Endothelial cell of umbilical vein (primary cell): ENCODE results near the gene SEPTIN5. TPM values are rescaled to one million over a fixed set of nuclear protein-coding genes. Genes with fewer than 3 reads are reported as not detected.

Source experiments
- BruUV-seq: library from RNA; stranded (reverse); fragments of 400-500 nt; replicated peaks from 2 replicates; lab custom pipeline; 2021; lab: Mats Ljungman, UMichigan
- CTCF ChIA-PET: fragments of 300-600, 350-600 bp; sonication (Branson Sonifier 250); formaldehyde crosslinking; loops from one replicate; lab custom pipeline; 2021; ENCODE audit warnings: antibody characterized with exemption, inconsistent platforms; lab: Charles Lee
- POLR2A ChIA-PET: fragments of 300-600, 350-600 bp; sonication (Branson Sonifier 250); formaldehyde crosslinking; loops from one replicate; lab custom pipeline; 2021; ENCODE audit warnings: antibody characterized with exemption, inconsistent platforms; lab: Charles Lee
- DNase-seq: peaks from one replicate; pipeline ENCODE4 v3.0.0-alpha.2; 2011; ENCODE audit warnings: low read depth, low spot score
- FAIRE-seq: peaks from 2 replicates; lab custom pipeline; 2011; peaks lifted over from hg19 to GRCh38; lab: Jason Lieb, UNC
- H2AFZ ChIP-seq: 2 replicates; pipeline ENCODE4 v1.6.0; 2012; ENCODE audit warnings: low read depth, low read length, control low read depth, inconsistent platforms
- H3K27ac ChIP-seq: 2 replicates; pipeline ENCODE4 v1.5.1; 2011; ENCODE audit warnings: low read depth, mild to moderate bottlenecking, control low read depth, low read length, moderate library complexity; ENCODE audit not compliant: insufficient read depth
- H3K27me3 ChIP-seq, 2 experiments: 2 replicates each; pipeline versions ENCODE4 v1.6.0 to v1.6.1; 2011; ENCODE audit warnings: low read length in 2 of 2, mixed read lengths in 1 of 2; ENCODE audit not compliant: control insufficient read depth in 2 of 2, insufficient read depth in 2 of 2
- H3K36me3 ChIP-seq, 2 experiments: 2 replicates in 1 of 2; 3 replicates in 1 of 2; pipeline ENCODE4 v1.5.1; 2011; ENCODE audit warnings: low read length in 2 of 2, mild to moderate bottlenecking in 1 of 2, moderate library complexity in 1 of 2; ENCODE audit not compliant: control insufficient read depth in 2 of 2, insufficient read depth in 2 of 2; ENCODE audit errors: extremely low read depth in 1 of 2
- H3K4me1 ChIP-seq: 3 replicates; pipeline ENCODE4 v1.5.1; 2011; ENCODE audit warnings: mild to moderate bottlenecking, low read length; ENCODE audit not compliant: control insufficient read depth, insufficient read depth; ENCODE audit errors: extremely low read depth
- H3K4me2 ChIP-seq: 2 replicates; pipeline ENCODE4 v1.6.1; 2011; ENCODE audit warnings: low read length, control low read depth, mixed read lengths; ENCODE audit not compliant: insufficient read depth
- H3K4me3 ChIP-seq, 3 experiments: fragments of 200-600 bp in 1 of 3; sonication (generic), shearing (Covaris generic) in 1 of 3; replicated peaks in 1 of 3; 2 replicates each; pipeline ENCODE4 v1.5.1; 2011 to 2016; ENCODE audit warnings: control low read depth in 3 of 3, low read length in 3 of 3, mild to moderate bottlenecking in 2 of 3, inconsistent platforms in 1 of 3, low read depth in 1 of 3, moderate library complexity in 1 of 3; ENCODE audit not compliant: insufficient read depth in 1 of 3
- H3K79me2 ChIP-seq: 2 replicates; pipeline ENCODE4 v1.6.0; 2012; ENCODE audit warnings: low read length, inconsistent platforms; ENCODE audit not compliant: control insufficient read depth, insufficient read depth
- H3K9ac ChIP-seq: replicated peaks from 2 replicates; pipeline ENCODE3; 2011; ENCODE audit warnings: low read length, control low read depth; ENCODE audit not compliant: insufficient read depth; ENCODE audit errors: extremely low read depth
- H3K9me1 ChIP-seq: replicated peaks from 3 replicates; pipeline ENCODE4 v1.6.0; 2011; ENCODE audit warnings: mild to moderate bottlenecking, low read length; ENCODE audit not compliant: control insufficient read depth, insufficient read depth; ENCODE audit errors: extremely low read depth
- H3K9me3 ChIP-seq: replicated peaks from 2 replicates; pipeline ENCODE4 v1.5.1; 2012; ENCODE audit warnings: low read length, inconsistent platforms; ENCODE audit not compliant: control insufficient read depth, insufficient read depth
- H4K20me1 ChIP-seq: replicated peaks from 2 replicates; pipeline ENCODE3; 2011; ENCODE audit warnings: mild to moderate bottlenecking, low read length; ENCODE audit not compliant: control insufficient read depth, insufficient read depth; ENCODE audit errors: extremely low read depth
- CTCF ChIP-seq, 2 donors: IDR thresholded peaks; 1 replicate in 1 of 2; 2 replicates in 1 of 2; pipeline ENCODE4 v1.5.1; 2011; ENCODE audit warnings: low read length in 2 of 2, mild to moderate bottlenecking in 2 of 2, moderate library complexity in 2 of 2, control low read depth in 1 of 2, inconsistent platforms in 1 of 2, low read depth in 1 of 2; ENCODE audit not compliant: insufficient read depth in 1 of 2; ENCODE audit errors: extremely low read depth in 1 of 2
- EZH2 ChIP-seq: IDR thresholded peaks from 2 replicates; pipeline ENCODE4 v1.6.1; 2012; ENCODE audit warnings: borderline replicate concordance, low read depth, mild to moderate bottlenecking, moderate library complexity, low read length, inconsistent platforms; ENCODE audit not compliant: severe bottlenecking
- FOS ChIP-seq: IDR thresholded peaks from 2 replicates; pipeline ENCODE4 v1.6.1; 2011; ENCODE audit warnings: mild to moderate bottlenecking, low read length, moderate library complexity, borderline replicate concordance; ENCODE audit not compliant: insufficient read depth
- GATA2 ChIP-seq: IDR thresholded peaks from 2 replicates; pipeline ENCODE4 v1.7.0; 2011; ENCODE audit warnings: low read depth, mild to moderate bottlenecking, moderate library complexity, mixed read lengths, low read length; ENCODE audit not compliant: insufficient read length, insufficient read depth
- JUN ChIP-seq: IDR thresholded peaks from 2 replicates; pipeline ENCODE4 v1.6.1; 2011; ENCODE audit warnings: borderline replicate concordance, low read depth; ENCODE audit not compliant: insufficient read length, insufficient read depth
- MAX ChIP-seq: IDR thresholded peaks from 2 replicates; pipeline ENCODE4 v1.6.1; 2011; ENCODE audit not compliant: insufficient read depth, insufficient read length
- MYC ChIP-seq: IDR thresholded peaks from one replicate; pipeline ENCODE4 v1.6.1; 2011; ENCODE audit warnings: mild to moderate bottlenecking, low read depth, low read length
- POLR2A ChIP-seq: IDR thresholded peaks from 2 replicates; pipeline ENCODE4 v1.6.1; 2012; ENCODE audit warnings: low read depth, mild to moderate bottlenecking, control low read depth, low read length
- POLR2AphosphoS5 ChIP-seq: IDR thresholded peaks from 2 replicates; pipeline ENCODE4 v1.6.1; 2012; ENCODE audit warnings: low read depth, mild to moderate bottlenecking, control low read depth, low read length, moderate library complexity; ENCODE audit not compliant: insufficient read depth
- dilution Hi-C: fragments of 300-500 bp; cut with MboI; formaldehyde crosslinking; loops from one replicate; pipeline ENCODE4 v1.15.0; 2019; ENCODE audit warnings: low sequenced_read_pairs; ENCODE audit not compliant: extremely low pct_ligation_motif_present
- intact Hi-C: fragments of 100-400 bp; cut with micrococcal nuclease; formaldehyde crosslinking; loops from one replicate; pipeline ENCODE4 v1.10.0; 2022
- polyA plus RNA-seq, 4 experiments: library from polyadenylated mRNA; depleted of rRNA in 3 of 4; stranded (reverse) in 3 of 4; unstranded in 1 of 4; fragments of >200 nt; gene quantifications; 2 replicates each; pipeline versions ENCODE4 v1.2.1 to v1.2.3, GENCODE V29; 2011 to 2012; ENCODE audit warnings: missing spikeins in 1 of 4
- total RNA-seq: library from RNA; stranded (reverse); gene quantifications from 2 replicates; pipeline ENCODE4 v1.2.3, GENCODE V29; 2021

SEPTIN5 gene
- total and polyA plus RNA-seq, 2 donors (not counting 3 experiments of a cell fraction or from before 2014, with no cell fraction given) = 31.1 to 35.8 TPM

- CTCF ChIA-PET = interaction anchor here (1.1 to 2.4 kb wide), 2 partner anchors 10 to 170 kb away, joined by 5 to 13 read pairs; no protein-coding TSS in a partner anchor
These were observed 25.7 kb downstream of the SEPTIN5 start for GRCh38 chr22:19739911-19740449.

More at GRCh38 chr22:19739911-19740449, 25.7 kb downstream of the SEPTIN5 start:
- H3K27me3 ChIP-seq = no peaks in the 10 kb centered on the region
- no peaks in the 10 kb centered on the region for H3K36me3 ChIP-seq
- no peaks in the 10 kb centered on the region for H3K79me2 ChIP-seq
- H3K9me1 ChIP-seq = no peaks in the 10 kb centered on the region
- POLR2A ChIA-PET = no interaction called here
- H3K4me3 ChIP-seq = no peak overlapping the region
- FAIRE-seq (no peak), DNase-seq (no peak)
- TF ChIP-seq GATA2 (no peak), EZH2 (no peak), JUN (no peak), MAX (no peak), FOS (no peak), POLR2A (no peak), POLR2AphosphoS5 (no peak), CTCF (IDR thresholded peaks at IDR 0.05; ENCODE audit: extremely low read depth in 1 of 2, insufficient read depth in 1 of 2, low read depth in 1 of 2, low read length in 2 of 2) (no peak), MYC (no peak)
- H3K27ac ChIP-seq = no peak overlapping the region
- dilution Hi-C loops (no loop called here), intact Hi-C loops (no loop called here)
- no peak overlapping the region for H3K4me2 ChIP-seq
- no peaks in the 10 kb centered on the region for H3K4me1 ChIP-seq
- H3K9ac ChIP-seq = no peak overlapping the region
- no TSS peak for BruUV-seq
- no peaks in the 10 kb centered on the region for H3K9me3 ChIP-seq
- H2AFZ ChIP-seq = no peak overlapping the region
- H4K20me1 ChIP-seq = no peaks in the 10 kb centered on the region
